Uterus (tissue), 4 donors: ENCODE measurements around the gene FKRP. TPM values are rescaled to one million over a fixed set of nuclear protein-coding genes. Genes with fewer than 3 reads are reported as not detected.
A peak's percentile ranks its signal among the peaks of the same experiment; 100 is the strongest.

ENCODE experiments used
- DNase-seq, 2 donors: peaks; one replicate each; pipeline ENCODE4 v3.0.0-alpha.2; 2019 to 2020
- H3K27ac ChIP-seq, 2 donors: fragments of 200-600 bp; sonication (generic); 1 replicate in 1 of 2; 2 replicates in 1 of 2; pipeline ENCODE4 v1.5.1; 2016 to 2018
- H3K27me3 ChIP-seq, 2 donors: fragments of 200-600 bp; sonication (generic); one replicate each; pipeline ENCODE4 v1.5.1; 2018 to 2019; ENCODE audit warnings: control low read depth in 1 of 2
- H3K36me3 ChIP-seq, 2 donors: fragments of 200-600 bp; sonication (generic); one replicate each; pipeline ENCODE4 v1.5.1; 2019; ENCODE audit warnings: control low read depth in 1 of 2
- H3K4me1 ChIP-seq, 2 donors: fragments of 200-600 bp; sonication (generic); one replicate each; pipeline ENCODE4 v1.5.1; 2018 to 2019; ENCODE audit warnings: control low read depth in 1 of 2
- H3K4me3 ChIP-seq, 2 donors: fragments of 200-600 bp; sonication (generic); 1 replicate in 1 of 2; 2 replicates in 1 of 2; pipeline ENCODE4 v1.5.1; 2018 to 2019; ENCODE audit warnings: mild to moderate bottlenecking in 1 of 2
- H3K9me3 ChIP-seq, 2 donors: fragments of 200-600 bp; sonication (generic); one replicate each; pipeline ENCODE4 v1.5.1; 2019; ENCODE audit warnings: control low read depth in 1 of 2
- POLR2A ChIP-seq, 2 donors: fragments of 450-650 bp; IDR thresholded peaks; one replicate each; pipeline ENCODE4 v1.6.1; 2016; ENCODE audit warnings: antibody characterized with exemption in 2 of 2, mild to moderate bottlenecking in 1 of 2, moderate library complexity in 1 of 2
- intact Hi-C: fragments of 100-400 bp; cut with DNase I; formaldehyde crosslinking; loops from one replicate; pipeline ENCODE4 v1.15.1; 2023; ENCODE audit warnings: low total_unique reads
- total RNA-seq, 4 donors: library from RNA; depleted of rRNA in 3 of 4; stranded (reverse); fragments of >200 nt in 3 of 4; gene quantifications; one replicate each; pipeline versions ENCODE4 v1.1.0 to v1.2.4, GENCODE V29; 2014 to 2023
- TF ChIP-seq, protein P1 (sequence below), 4 experiments: fragments of 200-600 bp in 2 of 4; fragments of 450-650 bp in 2 of 4; sonication (generic) in 2 of 4; IDR thresholded peaks; one replicate each; pipeline ENCODE4 v1.5.1; 2016 to 2019; ENCODE audit warnings: antibody characterized with exemption in 4 of 4, mild to moderate bottlenecking in 2 of 4, moderate library complexity in 1 of 4
- donor health status: DM: yes; HTN: yes; CAD: no.

The FKRP gene
- total RNA-seq, 4 donors from 2014 or later: 7.4 to 154 (median 22.1) TPM

- peak overlapping the region; percentile 90 to 92 for H3K27ac ChIP-seq
- H3K4me3 ChIP-seq: peak overlapping the region; percentile 64 to 71
- H3K4me1 ChIP-seq: peaks cover 8 to 9% of the 10 kb centered on the region in 2 donors
- H3K9me3 ChIP-seq: no peaks in the 10 kb centered on the region
- no peaks in the 10 kb centered on the region for H3K36me3 ChIP-seq
- no peak for DNase-seq
- H3K27me3 ChIP-seq: no peaks in the 10 kb centered on the region
- TF ChIP-seq POLR2A (IDR thresholded peaks at IDR 0.05): peak in 1 of 2 donors; percentile 21
- TF ChIP-seq, protein P1, sequence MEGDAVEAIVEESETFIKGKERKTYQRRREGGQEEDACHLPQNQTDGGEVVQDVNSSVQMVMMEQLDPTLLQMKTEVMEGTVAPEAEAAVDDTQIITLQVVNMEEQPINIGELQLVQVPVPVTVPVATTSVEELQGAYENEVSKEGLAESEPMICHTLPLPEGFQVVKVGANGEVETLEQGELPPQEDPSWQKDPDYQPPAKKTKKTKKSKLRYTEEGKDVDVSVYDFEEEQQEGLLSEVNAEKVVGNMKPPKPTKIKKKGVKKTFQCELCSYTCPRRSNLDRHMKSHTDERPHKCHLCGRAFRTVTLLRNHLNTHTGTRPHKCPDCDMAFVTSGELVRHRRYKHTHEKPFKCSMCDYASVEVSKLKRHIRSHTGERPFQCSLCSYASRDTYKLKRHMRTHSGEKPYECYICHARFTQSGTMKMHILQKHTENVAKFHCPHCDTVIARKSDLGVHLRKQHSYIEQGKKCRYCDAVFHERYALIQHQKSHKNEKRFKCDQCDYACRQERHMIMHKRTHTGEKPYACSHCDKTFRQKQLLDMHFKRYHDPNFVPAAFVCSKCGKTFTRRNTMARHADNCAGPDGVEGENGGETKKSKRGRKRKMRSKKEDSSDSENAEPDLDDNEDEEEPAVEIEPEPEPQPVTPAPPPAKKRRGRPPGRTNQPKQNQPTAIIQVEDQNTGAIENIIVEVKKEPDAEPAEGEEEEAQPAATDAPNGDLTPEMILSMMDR (IDR thresholded peaks at IDR 0.05): no peak
- intact Hi-C loops: no loop called here
Observed at GRCh38 chr19:46714444-46715106, 31.3 kb upstream of the FKRP start.

DNA sequence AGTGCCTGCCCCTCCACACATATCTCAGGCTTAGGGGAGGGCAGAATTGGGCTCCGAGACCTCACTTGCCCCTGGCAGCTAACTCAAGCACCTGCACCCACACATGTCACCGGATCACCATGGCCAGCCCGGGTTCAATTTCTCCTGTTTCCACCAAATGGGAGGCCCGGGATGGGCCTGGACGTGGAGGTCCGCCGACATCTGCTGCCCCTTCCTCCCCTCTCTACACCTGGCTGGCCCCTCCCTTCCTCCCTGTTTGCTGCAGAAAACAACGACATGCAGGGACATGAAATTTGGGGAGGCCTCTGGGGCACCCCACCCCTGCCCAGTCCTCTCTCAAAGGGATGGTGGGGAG lies 30.3 kb upstream of the FKRP start:
- peak overlapping the region; percentile 90 to 92 for H3K27ac ChIP-seq
- H3K4me3 ChIP-seq: peak overlapping the region; percentile 68 to 91
- TF ChIP-seq, protein P1 (IDR thresholded peaks at IDR 0.05): no peak
- TF ChIP-seq POLR2A (IDR thresholded peaks at IDR 0.05): no peak
- intact Hi-C loops: no loop called here
- H3K9me3 ChIP-seq: no peaks in the 10 kb centered on the region
- peaks cover 8 to 9% of the 10 kb centered on the region in 2 donors for H3K4me1 ChIP-seq
- H3K27me3 ChIP-seq: no peaks in the 10 kb centered on the region
- DNase-seq: no peak
- no peaks in the 10 kb centered on the region for H3K36me3 ChIP-seq

- DNase-seq: no peak
- no peaks in the 10 kb centered on the region for H3K9me3 ChIP-seq
- intact Hi-C loops: no loop called here
- no peaks in the 10 kb centered on the region for H3K36me3 ChIP-seq
- peak overlapping the region; percentile 68 to 91 for H3K4me3 ChIP-seq
- peaks cover 8 to 9% of the 10 kb centered on the region in 2 donors for H3K4me1 ChIP-seq
- peak overlapping the region; percentile 90 to 92 for H3K27ac ChIP-seq
- no peak for TF ChIP-seq POLR2A (IDR thresholded peaks at IDR 0.05)
- TF ChIP-seq, protein P1 (IDR thresholded peaks at IDR 0.05): peak in 1 of 4 experiments; percentile 10
- H3K27me3 ChIP-seq: no peaks in the 10 kb centered on the region
Observed at GRCh38 chr19:46715975-46716671, 29.7 kb upstream of the FKRP start.

- intact Hi-C loops: no loop called here
Observed at GRCh38 chr19:46716672-46717033, 29.2 kb upstream of the FKRP start.

More at GRCh38 chr19:46716672-46717033, 29.2 kb upstream of the FKRP start:
- H3K4me3 ChIP-seq: peak overlapping the region; percentile 68 to 91
- no peaks in the 10 kb centered on the region for H3K9me3 ChIP-seq
- DNase-seq: no peak
- TF ChIP-seq, protein P1 (IDR thresholded peaks at IDR 0.05): no peak
- no peak for TF ChIP-seq POLR2A (IDR thresholded peaks at IDR 0.05)
- H3K27ac ChIP-seq: peak overlapping the region; percentile 90 to 92
- H3K36me3 ChIP-seq: no peaks in the 10 kb centered on the region
- H3K27me3 ChIP-seq: no peaks in the 10 kb centered on the region
- peaks cover 8 to 9% of the 10 kb centered on the region in 2 donors for H3K4me1 ChIP-seq
